ENCODE data around the gene PLIN5.

The PLIN5 gene

DNA sequence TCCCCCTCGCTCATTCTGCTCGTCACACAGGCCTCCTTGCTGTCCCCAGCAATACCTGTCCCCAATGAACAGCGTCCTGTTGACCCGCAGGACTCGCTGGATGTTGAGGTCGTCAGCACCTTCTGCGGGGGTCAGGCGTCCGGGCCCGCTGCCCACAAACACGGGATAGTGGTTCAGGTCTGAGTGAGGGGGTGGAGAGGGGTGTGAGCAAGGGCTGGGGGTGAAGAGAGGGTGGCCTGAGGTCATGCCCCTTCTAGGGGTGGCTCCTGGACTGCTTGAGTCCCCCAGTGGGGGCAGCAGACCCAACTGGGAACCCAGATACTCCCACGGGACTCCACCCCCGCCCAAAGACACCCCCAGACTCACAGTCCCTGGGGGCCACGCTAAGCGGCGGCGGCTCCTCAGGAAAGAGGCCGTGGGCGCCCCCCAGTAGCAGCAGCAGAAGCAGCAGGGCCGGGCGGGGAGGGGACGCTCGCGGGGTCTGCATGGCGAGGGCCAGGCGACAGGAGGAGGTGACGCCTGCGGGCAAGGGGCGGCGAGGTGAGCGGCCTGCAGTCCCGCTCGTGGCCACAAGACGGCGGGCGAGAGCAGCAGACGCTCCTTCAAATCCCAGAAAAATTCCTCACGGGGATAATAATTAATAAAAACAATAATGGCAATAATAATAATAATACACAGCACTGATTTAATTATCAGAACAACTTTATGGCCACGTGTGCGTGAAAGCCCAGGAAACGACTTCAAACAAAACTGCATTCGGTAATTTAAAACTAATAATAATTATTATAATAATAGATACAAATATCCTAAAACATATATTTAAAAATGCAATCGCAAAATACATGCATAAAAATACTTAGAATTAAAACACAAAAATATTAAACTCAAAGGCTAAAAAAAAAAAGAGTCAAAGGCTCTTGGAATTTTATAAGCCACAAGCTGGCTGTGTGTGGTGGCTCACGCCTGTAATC lies 23.2 kb upstream of the PLIN5 start:
- TF ChIP-seq, protein P1, sequence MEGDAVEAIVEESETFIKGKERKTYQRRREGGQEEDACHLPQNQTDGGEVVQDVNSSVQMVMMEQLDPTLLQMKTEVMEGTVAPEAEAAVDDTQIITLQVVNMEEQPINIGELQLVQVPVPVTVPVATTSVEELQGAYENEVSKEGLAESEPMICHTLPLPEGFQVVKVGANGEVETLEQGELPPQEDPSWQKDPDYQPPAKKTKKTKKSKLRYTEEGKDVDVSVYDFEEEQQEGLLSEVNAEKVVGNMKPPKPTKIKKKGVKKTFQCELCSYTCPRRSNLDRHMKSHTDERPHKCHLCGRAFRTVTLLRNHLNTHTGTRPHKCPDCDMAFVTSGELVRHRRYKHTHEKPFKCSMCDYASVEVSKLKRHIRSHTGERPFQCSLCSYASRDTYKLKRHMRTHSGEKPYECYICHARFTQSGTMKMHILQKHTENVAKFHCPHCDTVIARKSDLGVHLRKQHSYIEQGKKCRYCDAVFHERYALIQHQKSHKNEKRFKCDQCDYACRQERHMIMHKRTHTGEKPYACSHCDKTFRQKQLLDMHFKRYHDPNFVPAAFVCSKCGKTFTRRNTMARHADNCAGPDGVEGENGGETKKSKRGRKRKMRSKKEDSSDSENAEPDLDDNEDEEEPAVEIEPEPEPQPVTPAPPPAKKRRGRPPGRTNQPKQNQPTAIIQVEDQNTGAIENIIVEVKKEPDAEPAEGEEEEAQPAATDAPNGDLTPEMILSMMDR (IDR thresholded peaks at IDR 0.05; ENCODE audit: low read depth, low read length) = peak; percentile 87
- no peak overlapping the region for H3K4me3 ChIP-seq (ENCODE audit: low read depth, low read length)
- H3K27me3 ChIP-seq (ENCODE audit: insufficient read depth, low read depth, severe bottlenecking) = no peaks in the 10 kb centered on the region
- no peak overlapping the region for H3K27ac ChIP-seq
- peaks cover 36% of the 10 kb centered on the region for H3K36me3 ChIP-seq
- no peak for DNase-seq
- no peaks in the 10 kb centered on the region for H3K9me3 ChIP-seq (ENCODE audit: severe bottlenecking)

DNA sequence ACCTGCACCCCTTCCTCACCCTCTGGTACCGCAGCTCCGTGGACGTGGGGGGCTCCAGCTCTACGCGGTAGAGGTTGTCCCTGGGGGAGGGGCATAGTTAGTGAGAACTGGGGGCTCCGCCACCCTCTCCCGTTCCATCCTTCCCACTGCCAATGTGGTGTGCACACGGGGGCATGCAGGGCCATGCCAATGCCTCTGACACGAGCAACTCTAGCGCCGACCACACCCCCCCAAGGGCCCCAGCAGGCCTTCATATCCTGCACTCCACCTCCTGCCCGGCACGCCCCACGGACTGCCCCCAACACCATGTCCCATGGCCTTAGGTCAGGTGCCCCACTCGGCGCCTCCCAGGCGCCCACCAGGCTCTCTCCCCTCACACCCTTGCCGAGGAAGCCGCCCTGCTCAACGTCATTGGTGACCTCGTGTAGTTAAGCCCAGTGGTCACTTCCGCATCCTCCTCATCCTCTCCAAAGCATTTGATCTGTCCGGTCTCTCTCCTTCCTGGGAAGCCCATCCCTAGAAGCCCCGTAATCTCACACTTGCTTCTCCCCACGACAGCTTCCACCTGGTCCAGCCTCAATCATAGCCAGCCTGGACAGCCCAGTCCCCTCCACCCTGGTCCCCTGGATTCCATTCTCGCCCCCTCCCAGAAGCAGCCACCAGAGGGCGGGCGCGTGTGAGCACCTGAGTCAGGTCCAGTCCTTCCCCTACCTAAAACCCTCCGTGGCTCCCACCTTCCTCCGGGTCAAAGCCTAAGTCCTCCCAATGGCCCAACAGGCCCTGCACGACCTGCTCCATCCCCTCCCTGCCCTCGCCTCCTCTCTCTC lies 22.3 kb upstream of the PLIN5 start:
- H3K4me3 ChIP-seq (ENCODE audit: low read depth, low read length) = no peak overlapping the region
- H3K27me3 ChIP-seq (ENCODE audit: insufficient read depth, low read depth, severe bottlenecking) = no peaks in the 10 kb centered on the region
- TF ChIP-seq, protein P1 (IDR thresholded peaks at IDR 0.05; ENCODE audit: low read depth, low read length) = peak; percentile 16; the same call in 1 of the 2 replicates
- H3K27ac ChIP-seq = no peak overlapping the region
- DNase-seq = no peak
- H3K9me3 ChIP-seq (ENCODE audit: severe bottlenecking) = no peaks in the 10 kb centered on the region
- H3K36me3 ChIP-seq = peaks cover 45% of the 10 kb centered on the region

DNA sequence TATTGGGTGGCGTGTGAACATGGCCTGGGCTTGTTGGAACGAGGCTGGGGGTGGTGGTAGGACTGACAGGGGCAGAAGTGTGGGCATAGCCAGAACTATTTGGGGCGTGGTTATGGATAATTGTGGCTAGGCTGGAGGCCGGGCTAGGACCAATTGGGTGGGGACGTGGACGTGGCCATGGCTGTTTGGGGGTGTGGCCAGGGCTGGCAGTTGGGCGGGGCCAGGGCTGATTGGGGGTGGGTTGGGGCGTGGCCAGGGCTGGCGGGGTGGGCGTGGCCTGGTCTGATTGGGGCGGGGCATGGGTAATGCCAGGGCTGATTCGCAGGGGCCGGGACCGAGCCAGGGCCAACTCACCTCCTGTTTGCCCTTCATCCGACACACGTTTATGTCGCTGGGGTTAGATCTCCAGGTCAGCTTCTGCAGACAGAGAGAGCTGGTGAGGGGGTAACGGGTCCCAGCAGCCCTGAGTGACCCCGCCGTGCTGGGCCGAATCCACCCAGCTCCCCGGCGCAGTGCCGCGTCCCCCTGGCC lies 21.6 kb upstream of the PLIN5 start:
- H3K36me3 ChIP-seq = peaks cover 52% of the 10 kb centered on the region
- peak; percentile 52 for DNase-seq
- no peaks in the 10 kb centered on the region for H3K27me3 ChIP-seq (ENCODE audit: insufficient read depth, low read depth, severe bottlenecking)
- H3K4me3 ChIP-seq (ENCODE audit: low read depth, low read length) = no peak overlapping the region
- TF ChIP-seq, protein P1 (IDR thresholded peaks at IDR 0.05; ENCODE audit: low read depth, low read length) = no peak
- H3K9me3 ChIP-seq (ENCODE audit: severe bottlenecking) = no peaks in the 10 kb centered on the region
- H3K27ac ChIP-seq = no peak overlapping the region

DNA sequence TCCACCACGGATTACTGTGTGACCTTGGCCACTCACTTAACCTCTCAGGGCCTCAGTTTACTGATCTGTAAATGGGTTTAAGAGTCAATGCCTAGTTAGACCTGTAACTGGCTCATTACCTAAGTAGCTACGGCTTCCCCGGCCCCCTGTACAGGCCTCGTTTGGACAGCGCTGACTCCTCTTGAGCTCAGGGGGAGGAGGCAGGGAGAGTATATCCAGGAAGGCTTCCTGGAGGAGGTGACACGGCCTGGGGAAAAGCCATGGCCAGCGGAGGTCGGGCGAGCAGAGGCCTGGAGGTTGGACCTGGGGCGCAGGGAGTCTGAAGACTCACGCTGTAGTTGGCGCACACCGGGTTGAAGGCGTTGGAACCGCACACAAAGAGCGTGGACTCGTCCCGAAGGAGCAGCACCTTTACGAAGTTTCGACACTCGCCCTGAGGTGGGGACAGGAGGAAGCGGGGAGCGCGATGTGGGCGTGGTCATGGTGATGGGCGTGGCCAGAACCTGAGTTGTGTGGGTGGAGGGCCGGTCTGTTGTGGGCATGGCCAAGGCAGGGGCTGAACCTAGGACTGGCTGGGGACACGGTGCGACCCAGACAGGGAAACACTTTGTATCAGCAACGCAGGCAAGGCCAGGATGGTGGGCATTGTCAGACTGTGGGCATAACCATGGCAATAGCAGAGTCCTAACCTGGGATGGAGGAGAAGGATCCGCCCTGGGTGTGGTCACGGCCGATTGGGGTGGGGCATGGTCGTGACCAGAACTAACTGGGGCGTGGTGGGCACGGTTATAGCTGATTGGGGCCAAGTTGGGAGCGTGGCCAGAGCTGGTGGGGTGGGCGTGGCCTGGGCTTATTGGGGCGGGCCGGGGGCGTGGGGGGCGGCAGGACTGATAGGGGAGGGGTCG lies 20.9 kb upstream of the PLIN5 start:
- TF ChIP-seq, protein P1 (IDR thresholded peaks at IDR 0.05; ENCODE audit: low read depth, low read length) = no peak
- Histone ChIP-seq H3K36me3 (peaks cover 57% of the 10 kb centered on the region), H3K4me3 (ENCODE audit: low read depth, low read length) (no peak overlapping the region), H3K9me3 (ENCODE audit: severe bottlenecking) (no peaks in the 10 kb centered on the region), H3K27ac (no peak overlapping the region), H3K27me3 (ENCODE audit: insufficient read depth, low read depth, severe bottlenecking) (no peaks in the 10 kb centered on the region)
- DNase-seq = no peak

DNA sequence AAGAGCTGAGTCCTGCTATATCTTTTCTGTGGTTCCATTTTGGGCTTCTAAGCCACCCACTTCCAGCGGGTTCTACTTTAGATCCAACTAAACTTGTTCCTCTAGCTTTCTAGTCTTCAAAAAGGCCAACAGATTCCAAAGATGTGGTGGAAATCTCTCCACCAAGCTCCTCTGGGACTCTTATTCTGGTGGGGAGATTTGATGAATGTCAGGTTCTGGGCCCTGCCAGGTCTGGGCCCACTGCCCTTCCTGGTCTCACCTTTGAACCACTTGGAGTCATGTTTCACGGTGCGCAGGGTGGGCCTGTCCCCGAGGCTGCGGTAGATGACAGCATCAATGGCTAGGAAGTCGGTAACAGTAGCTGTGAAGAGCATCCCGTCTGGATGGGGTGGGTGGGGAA lies 19.7 kb upstream of the PLIN5 start:
- no peaks in the 10 kb centered on the region for H3K9me3 ChIP-seq (ENCODE audit: severe bottlenecking)
- H3K4me3 ChIP-seq (ENCODE audit: low read depth, low read length) = no peak overlapping the region
- H3K27ac ChIP-seq = no peak overlapping the region
- peaks cover 69% of the 10 kb centered on the region for H3K36me3 ChIP-seq
- no peaks in the 10 kb centered on the region for H3K27me3 ChIP-seq (ENCODE audit: insufficient read depth, low read depth, severe bottlenecking)
- TF ChIP-seq, protein P1 (IDR thresholded peaks at IDR 0.05; ENCODE audit: low read depth, low read length) = no peak
- DNase-seq = no peak
